Prostate gland (tissue), 2 donors: ENCODE measurements around the gene RASGRP1.

Experiments used
- POLR2A ChIP-seq: fragments of 450-650 bp; IDR thresholded peaks from one replicate; pipeline ENCODE4 v1.6.1; 2016; ENCODE audit warnings: antibody characterized with exemption, mild to moderate bottlenecking
- POLR2AphosphoS5 ChIP-seq: sonication (generic); formaldehyde crosslinking; IDR thresholded peaks from one replicate; pipeline ENCODE4 v1.6.1; 2017; ENCODE audit warnings: antibody characterized with exemption
- TF ChIP-seq, protein P1 (sequence below), 4 experiments: fragments of 200-600 bp in 2 of 4; fragments of 450-650 bp in 2 of 4; sonication (generic) in 2 of 4; IDR thresholded peaks; 1 replicate in 3 of 4; 2 replicates in 1 of 4; pipeline ENCODE4 v1.5.1; 2016 to 2019; ENCODE audit warnings: antibody characterized with exemption in 4 of 4, mild to moderate bottlenecking in 2 of 4, moderate library complexity in 2 of 4

GRCh38 chr15:38600236-38600635 is 35.6 kb upstream of the RASGRP1 start:
- TF ChIP-seq, protein P1, sequence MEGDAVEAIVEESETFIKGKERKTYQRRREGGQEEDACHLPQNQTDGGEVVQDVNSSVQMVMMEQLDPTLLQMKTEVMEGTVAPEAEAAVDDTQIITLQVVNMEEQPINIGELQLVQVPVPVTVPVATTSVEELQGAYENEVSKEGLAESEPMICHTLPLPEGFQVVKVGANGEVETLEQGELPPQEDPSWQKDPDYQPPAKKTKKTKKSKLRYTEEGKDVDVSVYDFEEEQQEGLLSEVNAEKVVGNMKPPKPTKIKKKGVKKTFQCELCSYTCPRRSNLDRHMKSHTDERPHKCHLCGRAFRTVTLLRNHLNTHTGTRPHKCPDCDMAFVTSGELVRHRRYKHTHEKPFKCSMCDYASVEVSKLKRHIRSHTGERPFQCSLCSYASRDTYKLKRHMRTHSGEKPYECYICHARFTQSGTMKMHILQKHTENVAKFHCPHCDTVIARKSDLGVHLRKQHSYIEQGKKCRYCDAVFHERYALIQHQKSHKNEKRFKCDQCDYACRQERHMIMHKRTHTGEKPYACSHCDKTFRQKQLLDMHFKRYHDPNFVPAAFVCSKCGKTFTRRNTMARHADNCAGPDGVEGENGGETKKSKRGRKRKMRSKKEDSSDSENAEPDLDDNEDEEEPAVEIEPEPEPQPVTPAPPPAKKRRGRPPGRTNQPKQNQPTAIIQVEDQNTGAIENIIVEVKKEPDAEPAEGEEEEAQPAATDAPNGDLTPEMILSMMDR (IDR thresholded peaks at IDR 0.05) = no peak
- TF ChIP-seq POLR2A (no peak), POLR2AphosphoS5 (no peak)
